ENCODE data around the gene EPN2.
A peak's percentile ranks its signal among the peaks of the same experiment; 100 is the strongest.

DNA sequence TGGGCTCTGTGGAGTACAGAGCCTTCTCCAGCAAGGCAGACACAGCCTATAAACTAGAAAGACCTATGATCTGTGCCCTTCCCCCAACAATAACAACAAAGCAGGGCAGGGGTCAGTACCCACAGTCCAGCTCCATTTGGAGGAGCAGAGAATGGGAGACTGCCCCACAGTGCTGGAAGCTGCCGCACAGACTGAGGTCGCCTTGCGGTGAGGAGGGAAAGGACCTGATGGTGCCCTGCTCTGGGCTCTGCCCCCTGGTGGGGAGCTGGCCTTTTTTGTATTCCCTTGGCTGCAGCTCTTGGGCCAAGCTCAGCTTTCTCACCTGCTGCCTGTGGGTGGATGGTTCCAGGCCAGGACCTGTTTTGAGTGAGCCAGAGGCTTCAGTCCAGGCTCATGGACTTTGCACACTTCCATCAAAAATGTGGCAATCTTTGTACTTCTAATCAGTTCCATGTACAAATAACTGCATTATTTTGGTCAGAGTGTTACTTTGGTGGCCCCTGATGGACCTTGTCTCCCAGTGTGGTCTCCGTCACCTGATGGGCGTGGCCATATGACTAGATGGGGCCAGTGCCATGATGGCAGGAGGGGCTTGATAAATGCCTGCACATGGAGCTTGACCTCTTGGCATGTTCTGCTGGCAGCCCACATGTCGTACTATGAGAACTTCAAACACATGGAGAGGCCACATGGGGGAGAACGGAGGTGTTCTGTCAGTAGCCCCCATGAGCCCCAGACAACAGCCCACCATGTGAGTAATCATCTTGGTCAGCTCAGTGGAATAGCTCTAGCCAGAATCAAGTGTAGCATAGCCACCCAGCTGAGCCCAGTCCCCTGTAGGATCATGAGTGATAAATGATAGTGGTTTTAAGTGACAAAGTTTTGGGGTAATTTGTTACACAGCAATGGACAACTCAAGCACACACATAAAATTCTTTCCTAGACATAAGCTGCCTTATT is 101.1 kb downstream of the EPN2 start:
- TF ChIP-seq, protein P1, sequence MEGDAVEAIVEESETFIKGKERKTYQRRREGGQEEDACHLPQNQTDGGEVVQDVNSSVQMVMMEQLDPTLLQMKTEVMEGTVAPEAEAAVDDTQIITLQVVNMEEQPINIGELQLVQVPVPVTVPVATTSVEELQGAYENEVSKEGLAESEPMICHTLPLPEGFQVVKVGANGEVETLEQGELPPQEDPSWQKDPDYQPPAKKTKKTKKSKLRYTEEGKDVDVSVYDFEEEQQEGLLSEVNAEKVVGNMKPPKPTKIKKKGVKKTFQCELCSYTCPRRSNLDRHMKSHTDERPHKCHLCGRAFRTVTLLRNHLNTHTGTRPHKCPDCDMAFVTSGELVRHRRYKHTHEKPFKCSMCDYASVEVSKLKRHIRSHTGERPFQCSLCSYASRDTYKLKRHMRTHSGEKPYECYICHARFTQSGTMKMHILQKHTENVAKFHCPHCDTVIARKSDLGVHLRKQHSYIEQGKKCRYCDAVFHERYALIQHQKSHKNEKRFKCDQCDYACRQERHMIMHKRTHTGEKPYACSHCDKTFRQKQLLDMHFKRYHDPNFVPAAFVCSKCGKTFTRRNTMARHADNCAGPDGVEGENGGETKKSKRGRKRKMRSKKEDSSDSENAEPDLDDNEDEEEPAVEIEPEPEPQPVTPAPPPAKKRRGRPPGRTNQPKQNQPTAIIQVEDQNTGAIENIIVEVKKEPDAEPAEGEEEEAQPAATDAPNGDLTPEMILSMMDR (IDR thresholded peaks at IDR 0.05) = peak; percentile 55
- TF ChIP-seq RFX5 (IDR thresholded peaks at IDR 0.05; ENCODE audit: low read length) (no peak), MEF2A (IDR thresholded peaks at IDR 0.05; ENCODE audit: borderline replicate concordance, low read depth) (no peak), RCOR1 (IDR thresholded peaks at IDR 0.05; ENCODE audit: low read length) (no peak), REST (IDR thresholded peaks at IDR 0.05; ENCODE audit: low read depth, low read length) (no peak), JUND (IDR thresholded peaks at IDR 0.05) (no peak), MXI1 (IDR thresholded peaks at IDR 0.05; ENCODE audit: low read depth, low read length) (no peak), TAF1 (IDR thresholded peaks at IDR 0.05; ENCODE audit: borderline replicate concordance, low read depth, low read length) (no peak), EP300 (IDR thresholded peaks at IDR 0.05; ENCODE audit: borderline replicate concordance in 1 of 2, low read depth in 1 of 2, low read length in 1 of 2) (no peak), FOXM1 (IDR thresholded peaks at IDR 0.05; ENCODE audit: low read depth) (no peak)

Measured in SK-N-SH (cell line).